Type B pancreatic cell (in vitro differentiated cells): ENCODE measurements around the gene DYNC1I1. TPM values are rescaled to one million over a fixed set of nuclear protein-coding genes. Genes with fewer than 3 reads are reported as not detected.

ENCODE experiments used
- DNase-seq: peaks from one replicate; pipeline ENCODE4 v3.0.0; 2021; ENCODE audit warnings: mixed read lengths; ENCODE audit not compliant: unreplicated experiment; ENCODE audit errors: extremely low spot score
- H3K27ac Mint-ChIP-seq: 2 replicates; pipeline ENCODE4 v1.8.0; 2021; ENCODE audit warnings: mild to moderate bottlenecking, mixed read lengths
- H3K27me3 Mint-ChIP-seq: 2 replicates; pipeline ENCODE4 v1.8.0; 2021; ENCODE audit warnings: mixed read lengths
- H3K36me3 Mint-ChIP-seq: 2 replicates; pipeline ENCODE4 v1.8.0; 2021; ENCODE audit warnings: mixed read lengths
- H3K4me1 Mint-ChIP-seq: one replicate; pipeline ENCODE4 v1.8.0; 2021; ENCODE audit warnings: mixed read lengths; ENCODE audit not compliant: unreplicated experiment
- H3K4me3 Mint-ChIP-seq: 2 replicates; pipeline ENCODE4 v1.8.0; 2021; ENCODE audit warnings: mild to moderate bottlenecking, mixed read lengths
- H3K9me3 Mint-ChIP-seq: 2 replicates; pipeline ENCODE4 v1.8.0; 2021; ENCODE audit warnings: mixed read lengths
- CTCF ChIP-seq: fragments of 200-600 bp; sonication (generic); conservative IDR thresholded peaks from 2 replicates; pipeline ENCODE4 v1.5.0; 2021; ENCODE audit warnings: antibody characterized with exemption, mild to moderate bottlenecking
- total RNA-seq: library from RNA; stranded (reverse); gene quantifications from 2 replicates; pipeline ENCODE4 v1.2.1, GENCODE V29; 2021; ENCODE audit warnings: low replicate concordance

DYNC1I1 gene
- total RNA-seq, 1 donor from 2014 or later = 4.0 TPM

- H3K27ac Mint-ChIP-seq = peak overlapping the region; percentile 77
- TF ChIP-seq CTCF = no peak
- H3K9me3 Mint-ChIP-seq = no peaks in the 10 kb centered on the region
- peaks cover 19% of the 10 kb centered on the region for H3K4me1 Mint-ChIP-seq
- peak overlapping the region; percentile 59 for H3K4me3 Mint-ChIP-seq
- DNase-seq = no peak
- H3K27me3 Mint-ChIP-seq = no peaks in the 10 kb centered on the region
- H3K36me3 Mint-ChIP-seq = peaks cover 5% of the 10 kb centered on the region
Observed at GRCh38 chr7:96014617-96015016, 242.3 kb downstream of the DYNC1I1 start.

GRCh38 chr7:96016056-96016586 is 243.8 kb downstream of the DYNC1I1 start:
- DNase-seq = no peak
- no peak overlapping the region for H3K27ac Mint-ChIP-seq
- H3K9me3 Mint-ChIP-seq = no peaks in the 10 kb centered on the region
- H3K27me3 Mint-ChIP-seq = no peaks in the 10 kb centered on the region
- H3K36me3 Mint-ChIP-seq = peaks cover 5% of the 10 kb centered on the region
- TF ChIP-seq CTCF = no peak
- peaks cover 19% of the 10 kb centered on the region for H3K4me1 Mint-ChIP-seq
- peak overlapping the region; percentile 14 for H3K4me3 Mint-ChIP-seq

GRCh38 chr7:96016735-96017134 is 244.4 kb downstream of the DYNC1I1 start:
- DNase-seq = no peak
- peak overlapping the region; percentile 56 for H3K4me3 Mint-ChIP-seq
- peak overlapping the region; percentile 51 for H3K27ac Mint-ChIP-seq
- H3K36me3 Mint-ChIP-seq = peaks cover 5% of the 10 kb centered on the region
- no peaks in the 10 kb centered on the region for H3K27me3 Mint-ChIP-seq
- TF ChIP-seq CTCF = no peak
- H3K9me3 Mint-ChIP-seq = no peaks in the 10 kb centered on the region
- peaks cover 19% of the 10 kb centered on the region for H3K4me1 Mint-ChIP-seq

GRCh38 chr7:96017877-96018276 is 245.5 kb downstream of the DYNC1I1 start:
- H3K36me3 Mint-ChIP-seq = no peaks in the 10 kb centered on the region
- TF ChIP-seq CTCF = no peak
- H3K9me3 Mint-ChIP-seq = no peaks in the 10 kb centered on the region
- peaks cover 19% of the 10 kb centered on the region for H3K4me1 Mint-ChIP-seq
- no peak for DNase-seq
- H3K27me3 Mint-ChIP-seq = no peaks in the 10 kb centered on the region
- no peak overlapping the region for H3K27ac Mint-ChIP-seq
- no peak overlapping the region for H3K4me3 Mint-ChIP-seq

GRCh38 chr7:96021568-96021967 is 249.2 kb downstream of the DYNC1I1 start:
- DNase-seq = no peak
- Mint-ChIP-seq H3K27me3 (no peaks in the 10 kb centered on the region), H3K4me1 (peaks cover 6% of the 10 kb centered on the region), H3K27ac (no peak overlapping the region), H3K4me3 (no peak overlapping the region), H3K9me3 (no peaks in the 10 kb centered on the region), H3K36me3 (no peaks in the 10 kb centered on the region)
- no peak for TF ChIP-seq CTCF

GRCh38 chr7:96023387-96023786 is 251.0 kb downstream of the DYNC1I1 start:
- no peak for DNase-seq
- Mint-ChIP-seq H3K4me3 (no peak overlapping the region), H3K27me3 (no peaks in the 10 kb centered on the region), H3K4me1 (no peaks in the 10 kb centered on the region), H3K36me3 (no peaks in the 10 kb centered on the region), H3K27ac (no peak overlapping the region), H3K9me3 (no peaks in the 10 kb centered on the region)
- no peak for TF ChIP-seq CTCF
